ENCODE results near the gene SF3A2. TPM values are rescaled to one million over a fixed set of nuclear protein-coding genes. Genes with fewer than 3 reads are reported as not detected.
A peak's percentile ranks its signal among the peaks of the same experiment; 100 is the strongest.

Gene SF3A2
- total and polyA plus RNA-seq, 2 donors (not counting 1 experiment from before 2014, with no cell fraction given): 98.2 to 140 TPM

GRCh38 chr19:2239173-2239572, 2.5 kb downstream of the SF3A2 start:
- Mint-ChIP-seq H3K27ac (peak overlapping the region; percentile 84), H3K27me3 (no peaks in the 10 kb centered on the region), H3K4me1 (peaks cover 64% of the 10 kb centered on the region), H3K9me3 (ENCODE audit: insufficient read depth) (no peaks in the 10 kb centered on the region), H3K4me3 (peak overlapping the region; percentile 81)
- Histone ChIP-seq H4K20me1 (ENCODE audit: control insufficient read depth, insufficient read depth, low read length, poor library complexity, severe bottlenecking) (peaks cover 90% of the 10 kb centered on the region), H3K27ac (ENCODE audit: low read length in 2 of 2) (peak overlapping the region in 1 of 2 donors; percentile 45), H3K36me3 (replicated peaks in 1 of 2; ENCODE audit: control extremely low read depth in 1 of 2, control insufficient read depth in 1 of 2, extremely low read depth in 1 of 2, insufficient read depth in 2 of 2, low read length in 1 of 2) (peaks cover 0 to 40% of the 10 kb centered on the region in 2 experiments), H3K4me3 (ENCODE audit: control extremely low read depth in 1 of 5, extremely low read depth in 1 of 5, insufficient read depth in 1 of 5, low read depth in 2 of 5, low read length in 4 of 5) (no peak overlapping the region), H3K79me2 (ENCODE audit: control insufficient read depth, insufficient read depth, low read length) (peaks cover 94% of the 10 kb centered on the region), H3K4me2 (replicated peaks; ENCODE audit: low read depth, low read length, poor library complexity, severe bottlenecking) (peak overlapping the region; percentile 86), H3K4me1 (ENCODE audit: control insufficient read depth in 2 of 2, insufficient read depth in 2 of 2, low read length in 2 of 2) (peaks cover 45 to 66% of the 10 kb centered on the region in 2 donors), H3K27me3 (replicated peaks in 1 of 4; ENCODE audit: control extremely low read depth in 1 of 4, control insufficient read depth in 3 of 4, insufficient read depth in 4 of 4, low read length in 3 of 4) (no peaks in the 10 kb centered on the region), H3K9ac (ENCODE audit: low read length) (no peak overlapping the region), H3K9me3 (ENCODE audit: control extremely low read depth in 1 of 3, control insufficient read depth in 2 of 3, insufficient read depth in 1 of 3, low read length in 2 of 3) (peaks cover 0 to 6% (median 0%) of the 10 kb centered on the region in 3 donors), H2AFZ (ENCODE audit: insufficient read depth, low read depth, low read length, poor library complexity, severe bottlenecking) (no peak overlapping the region)
- ChIA-PET POLR2A (interaction anchor here (0.6 to 3.0 kb wide), 12 partner anchors 13 to 154 kb away, joined by 3 to 17 read pairs (median 4); no protein-coding TSS in a partner anchor), CTCF (interaction anchor here (0.7 to 5.2 kb wide), 17 partner anchors 11 to 153 kb away, joined by 3 to 31 read pairs (median 5); no protein-coding TSS in a partner anchor)
- TF ChIP-seq CTCF (IDR thresholded peaks at IDR 0.05): no peak
- no peak for TF ChIP-seq EZH2 (IDR thresholded peaks at IDR 0.05; ENCODE audit: borderline replicate concordance, insufficient read depth, low read depth, low read length, poor library complexity, severe bottlenecking)
- 30% methylated on average over 7 of the region's 10 CpGs for WGBS (ENCODE audit: insufficient coverage)
- DNase-seq: no peak
- no peak for ATAC-seq (ENCODE audit: low read depth)
- intact Hi-C loops (cut with micrococcal nuclease): no loop called here
